BJ (cell line): ENCODE data around the gene PDIA5. TPM values are rescaled to one million over a fixed set of nuclear protein-coding genes. Genes with fewer than 3 reads are reported as not detected.

Experiments
- CTCF ChIA-PET: fragments of 350-600 bp; formaldehyde crosslinking; extraction: SDS; loops from one replicate; lab custom pipeline; 2021; ENCODE audit warnings: antibody characterized with exemption, inconsistent platforms; lab: Yijun Ruan, JAX
- POLR2A ChIA-PET: fragments of 300-600 bp; sonication (Branson Sonifier 250); formaldehyde crosslinking; extraction: SDS; loops from one replicate; lab custom pipeline; 2021; ENCODE audit warnings: antibody characterized with exemption; lab: Charles Lee
- DNase-seq: peaks from one replicate; pipeline ENCODE4 v3.0.0-alpha.2; 2011; ENCODE audit warnings: low read depth
- H3K27me3 ChIP-seq: 2 replicates; pipeline ENCODE4 v1.6.0; 2011; ENCODE audit warnings: low read length; ENCODE audit not compliant: control insufficient read depth, insufficient read depth
- H3K36me3 ChIP-seq: 2 replicates; pipeline ENCODE4 v1.5.1; 2011; ENCODE audit warnings: low read length; ENCODE audit not compliant: control insufficient read depth, insufficient read depth
- H3K4me3 ChIP-seq: 2 replicates; pipeline ENCODE4 v1.5.1; 2011; ENCODE audit warnings: low read depth, mild to moderate bottlenecking, control low read depth, low read length
- CTCF ChIP-seq: IDR thresholded peaks from 2 replicates; pipeline ENCODE4 v1.5.1; 2011; ENCODE audit warnings: low read depth, mild to moderate bottlenecking, control low read depth, inconsistent platforms, low read length, moderate library complexity; ENCODE audit not compliant: insufficient read depth
- polyA plus RNA-seq: library from polyadenylated mRNA; depleted of rRNA; stranded (reverse); fragments of >200 nt; gene quantifications from 2 replicates; pipeline ENCODE4 v1.2.3, GENCODE V29; 2011

The PDIA5 gene
- polyA plus RNA-seq, 1 experiment: 47.3 TPM

- H3K27me3 ChIP-seq: no peaks in the 10 kb centered on the region
- POLR2A ChIA-PET: no interaction called here
- H3K4me3 ChIP-seq: no peak overlapping the region
- TF ChIP-seq CTCF: no peak
- peaks cover 13% of the 10 kb centered on the region for H3K36me3 ChIP-seq
- no peak for DNase-seq
- CTCF ChIA-PET: interaction anchor here (0.6 kb wide), 1 partner anchor 10 kb away, joined by 3 read pairs; no protein-coding TSS in a partner anchor
Observed at GRCh38 chr3:123134671-123135070, 67.8 kb downstream of the PDIA5 start.

GRCh38 chr3:123137001-123137400 lies 70.2 kb downstream of the PDIA5 start:
- H3K36me3 ChIP-seq: peaks cover 12% of the 10 kb centered on the region
- ChIA-PET POLR2A (interaction anchor here (0.6 kb wide), 1 partner anchor 109 kb away, joined by 3 read pairs; the partner anchor contains the start of gene SEMA5B), CTCF (interaction anchor here (2.1 kb wide), 1 partner anchor 10 kb away, joined by 7 read pairs; no protein-coding TSS in a partner anchor)

GRCh38 chr3:123138839-123139444 lies 72.1 kb downstream of the PDIA5 start:
- POLR2A ChIA-PET: no interaction called here
- Histone ChIP-seq H3K27me3 (no peaks in the 10 kb centered on the region), H3K36me3 (peaks cover 10% of the 10 kb centered on the region), H3K4me3 (no peak overlapping the region)
- no peak for TF ChIP-seq CTCF
- CTCF ChIA-PET: interaction anchor here (0.6 to 2.1 kb wide), 2 partner anchors 9 to 11 kb away, joined by 3 to 7 read pairs; no protein-coding TSS in a partner anchor
- DNase-seq: peak; percentile 64

More at GRCh38 chr3:123137001-123137400, 70.2 kb downstream of the PDIA5 start:
- TF ChIP-seq CTCF: no peak
- no peaks in the 10 kb centered on the region for H3K27me3 ChIP-seq
- H3K4me3 ChIP-seq: no peak overlapping the region
- no peak for DNase-seq

- Histone ChIP-seq H3K27me3 (no peaks in the 10 kb centered on the region), H3K36me3 (peaks cover 7% of the 10 kb centered on the region), H3K4me3 (no peak overlapping the region)
- CTCF ChIA-PET: no interaction called here
- DNase-seq: no peak
- POLR2A ChIA-PET: no interaction called here
- no peak for TF ChIP-seq CTCF
Observed at GRCh38 chr3:123139522-123139921, 72.7 kb downstream of the PDIA5 start.

- POLR2A ChIA-PET: no interaction called here
- peaks cover 8% of the 10 kb centered on the region for H3K36me3 ChIP-seq
Observed at GRCh38 chr3:123140550-123140949, 73.7 kb downstream of the PDIA5 start.

More at GRCh38 chr3:123140550-123140949, 73.7 kb downstream of the PDIA5 start:
- DNase-seq: no peak
- Histone ChIP-seq H3K27me3 (no peaks in the 10 kb centered on the region), H3K4me3 (no peak overlapping the region)
- TF ChIP-seq CTCF: no peak
- CTCF ChIA-PET: no interaction called here
